ENCODE measurements around the gene CABP2.

DNA sequence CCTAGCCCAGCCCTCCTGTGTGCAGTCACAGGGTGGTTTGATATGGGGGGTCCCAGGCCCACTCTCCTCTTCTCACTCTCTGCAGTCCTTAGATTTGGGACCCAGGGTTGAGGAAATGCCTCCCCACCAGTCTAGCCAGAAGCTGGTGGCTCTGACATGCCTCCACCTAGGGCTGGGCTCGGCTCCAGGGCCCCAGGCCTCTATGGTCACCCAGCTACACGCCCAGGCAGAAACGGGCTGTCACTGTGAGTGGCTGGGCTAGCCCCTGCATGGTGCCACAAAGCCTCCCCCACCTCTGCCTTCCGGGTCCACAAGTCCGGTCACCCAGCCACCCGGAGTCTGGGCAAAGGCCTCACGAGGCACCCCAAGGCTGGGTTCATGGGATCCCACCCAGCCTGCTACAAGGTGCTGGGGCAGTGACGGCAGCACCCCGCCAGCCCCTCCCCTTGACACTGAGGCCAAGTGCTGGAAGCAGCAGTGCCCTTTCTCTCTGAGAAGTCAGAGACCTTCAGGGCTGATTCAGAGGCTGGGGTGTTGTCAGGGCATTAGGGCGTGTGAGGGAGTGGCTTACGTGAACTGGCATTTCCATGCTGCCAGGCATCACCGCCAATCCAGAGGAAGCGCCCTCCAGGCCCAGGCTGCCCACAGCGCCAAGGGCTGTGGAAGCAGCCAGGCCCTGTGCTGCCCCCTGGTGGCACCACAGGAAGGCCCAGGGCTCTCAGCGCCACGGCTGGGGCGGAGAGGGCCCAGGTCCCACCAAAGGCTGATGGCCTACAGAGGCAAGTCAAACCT, 17.4 kb downstream of the CABP2 start:
- TF ChIP-seq CTCF (conservative IDR thresholded peaks at IDR 0.05; ENCODE audit: low read depth, low read length) (peak; percentile 99), EZH2 (IDR thresholded peaks at IDR 0.05; ENCODE audit: borderline replicate concordance, low read depth, low read length, poor library complexity, severe bottlenecking) (no peak)
